Thyroid gland (tissue), 4 donors: Measurements from ENCODE around the gene HERC6. TPM values are rescaled to one million over a fixed set of nuclear protein-coding genes. Genes with fewer than 3 reads are reported as not detected.

ENCODE experiments used
- DNase-seq, 2 donors: peaks; one replicate each; pipeline ENCODE4 v3.0.0-alpha.2; 2019
- H3K27ac ChIP-seq, 3 donors: fragments of 200-600 bp; sonication (generic); 1 replicate in 2 of 3; 2 replicates in 1 of 3; pipeline ENCODE4 v1.5.1; 2016 to 2019; ENCODE audit warnings: mild to moderate bottlenecking in 1 of 3, moderate library complexity in 1 of 3
- H3K27me3 ChIP-seq: fragments of 200-600 bp; sonication (generic); one replicate; pipeline ENCODE4 v1.5.1; 2019
- H3K36me3 ChIP-seq, 2 donors: fragments of 200-600 bp; sonication (generic); one replicate each; pipeline ENCODE4 v1.5.1; 2016 to 2019
- H3K4me1 ChIP-seq, 2 donors: fragments of 200-600 bp; sonication (generic); one replicate each; pipeline ENCODE4 v1.5.1; 2017 to 2019
- H3K4me3 ChIP-seq, 3 donors: fragments of 200-600 bp; sonication (generic); replicated peaks in 1 of 3; 1 replicate in 2 of 3; 2 replicates in 1 of 3; pipeline ENCODE4 v1.5.1; 2016; ENCODE audit warnings: mild to moderate bottlenecking in 1 of 3
- H3K9me3 ChIP-seq: fragments of 200-600 bp; sonication (generic); one replicate; pipeline ENCODE4 v1.5.1; 2017
- CTCF ChIP-seq, 6 experiments: fragments of 200-600 bp in 3 of 6; fragments of 450-650 bp in 3 of 6; sonication (generic) in 3 of 6; IDR thresholded peaks; one replicate each; pipeline ENCODE4 v1.5.1; 2016 to 2019; ENCODE audit warnings: antibody characterized with exemption in 6 of 6, mild to moderate bottlenecking in 2 of 6, inconsistent platforms in 1 of 6, moderate library complexity in 1 of 6
- POLR2A ChIP-seq, 2 donors: fragments of 450-650 bp; IDR thresholded peaks; one replicate each; pipeline ENCODE4 v1.6.1; 2017; ENCODE audit warnings: antibody characterized with exemption in 2 of 2, mild to moderate bottlenecking in 2 of 2, moderate library complexity in 1 of 2
- WGBS, 2 donors: methylation state at CpG; one replicate each; pipeline ENCODE4 v1.1.5; 2017; 5-methylcytosine and 5-hydroxymethylcytosine counted together
- intact Hi-C: fragments of 100-400 bp; cut with DNase I; formaldehyde crosslinking; loops from one replicate; pipeline ENCODE4 v1.15.1; 2023
- total RNA-seq, 4 donors: library from RNA; depleted of rRNA; stranded (reverse); fragments of >200 nt; gene quantifications; one replicate each; pipeline ENCODE4 v1.2.3, GENCODE V29; 2016

Gene HERC6
- total RNA-seq, 4 donors from 2014 or later, result 6.7 to 14.0 (median 9.6) TPM

GRCh38 chr4:88391703-88392102, 13.1 kb downstream of the HERC6 start:
- H3K4me1 ChIP-seq, result no peaks in the 10 kb centered on the region
- 82 to 93% methylated on average over 1 of the region's 1 CpG for WGBS, 2 donors
- no peak overlapping the region for H3K27ac ChIP-seq
- TF ChIP-seq CTCF (IDR thresholded peaks at IDR 0.05), result no peak
- TF ChIP-seq POLR2A (IDR thresholded peaks at IDR 0.05), result no peak
- no peaks in the 10 kb centered on the region for H3K27me3 ChIP-seq
- no peaks in the 10 kb centered on the region for H3K9me3 ChIP-seq
- no peak overlapping the region for H3K4me3 ChIP-seq
- DNase-seq, result no peak
- intact Hi-C loops, result no loop called here
- no peaks in the 10 kb centered on the region for H3K36me3 ChIP-seq

- DNase-seq, result no peak
- no peak overlapping the region for H3K27ac ChIP-seq
- intact Hi-C loops, result no loop called here
- peaks cover 0 to 2% of the 10 kb centered on the region in 2 donors for H3K36me3 ChIP-seq
- no peaks in the 10 kb centered on the region for H3K27me3 ChIP-seq
- no peak overlapping the region for H3K4me3 ChIP-seq
- WGBS, 2 donors, result 94 to 98% methylated on average over 2 of the region's 2 CpGs
- no peaks in the 10 kb centered on the region for H3K4me1 ChIP-seq
- TF ChIP-seq POLR2A (IDR thresholded peaks at IDR 0.05), result no peak
- TF ChIP-seq CTCF (IDR thresholded peaks at IDR 0.05), result no peak
- H3K9me3 ChIP-seq, result no peaks in the 10 kb centered on the region
Measured at GRCh38 chr4:88396681-88397080, 18.0 kb downstream of the HERC6 start.

- no peak for TF ChIP-seq CTCF (IDR thresholded peaks at IDR 0.05)
- no peak for TF ChIP-seq POLR2A (IDR thresholded peaks at IDR 0.05)
- Histone ChIP-seq H3K9me3 (no peaks in the 10 kb centered on the region), H3K27ac (no peak overlapping the region), H3K36me3 (peaks cover 0 to 2% of the 10 kb centered on the region in 2 donors), H3K4me3 (no peak overlapping the region), H3K27me3 (no peaks in the 10 kb centered on the region), H3K4me1 (no peaks in the 10 kb centered on the region)
- intact Hi-C loops, result no loop called here
- WGBS, 2 donors, result 77 to 85% methylated on average over 2 of the region's 2 CpGs
- no peak for DNase-seq
Measured at GRCh38 chr4:88398381-88398780, 19.7 kb downstream of the HERC6 start.

GRCh38 chr4:88409206-88409605, 30.6 kb downstream of the HERC6 start:
- no peak for DNase-seq
- Histone ChIP-seq H3K4me3 (no peak overlapping the region), H3K27me3 (no peaks in the 10 kb centered on the region), H3K9me3 (no peaks in the 10 kb centered on the region), H3K4me1 (no peaks in the 10 kb centered on the region), H3K27ac (no peak overlapping the region), H3K36me3 (peaks cover 0 to 4% of the 10 kb centered on the region in 2 donors)
- 95 to 99% methylated on average over 2 of the region's 2 CpGs for WGBS, 2 donors
- no peak for TF ChIP-seq POLR2A (IDR thresholded peaks at IDR 0.05)
- TF ChIP-seq CTCF (IDR thresholded peaks at IDR 0.05), result no peak
- intact Hi-C loops, result no loop called here

- no peak overlapping the region for H3K27ac ChIP-seq
- intact Hi-C loops, result no loop called here
- H3K4me1 ChIP-seq, result no peaks in the 10 kb centered on the region
- DNase-seq, result no peak
- peaks cover 0 to 4% of the 10 kb centered on the region in 2 donors for H3K36me3 ChIP-seq
- 100% methylated on average over 1 of the region's 1 CpG for WGBS, 2 donors
- no peak for TF ChIP-seq CTCF (IDR thresholded peaks at IDR 0.05)
- TF ChIP-seq POLR2A (IDR thresholded peaks at IDR 0.05), result no peak
- no peak overlapping the region for H3K4me3 ChIP-seq
- H3K27me3 ChIP-seq, result no peaks in the 10 kb centered on the region
- no peaks in the 10 kb centered on the region for H3K9me3 ChIP-seq
Measured at GRCh38 chr4:88409789-88410188, 31.1 kb downstream of the HERC6 start.
